ENCODE results near the gene OR2B6.

DNA sequence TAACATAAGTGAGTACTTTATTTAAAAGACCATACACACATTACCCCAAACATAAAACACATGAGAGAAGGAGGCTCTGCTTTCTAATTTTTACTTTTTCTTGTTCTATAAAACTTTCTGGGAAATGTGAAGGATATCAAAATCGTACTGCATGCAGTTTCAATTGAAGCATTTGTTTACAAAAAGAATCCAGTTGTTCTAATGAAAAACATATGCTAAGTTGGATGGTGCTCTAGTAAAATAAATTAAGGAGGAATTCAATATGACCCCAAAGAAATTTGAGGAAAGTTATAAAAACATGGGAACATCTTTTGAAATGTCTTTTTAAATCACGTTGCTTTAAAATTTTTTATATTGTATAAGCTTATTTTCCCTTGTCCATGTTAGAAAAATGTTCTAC, 37.6 kb downstream of the OR2B6 start:
- TF ChIP-seq, protein P1, sequence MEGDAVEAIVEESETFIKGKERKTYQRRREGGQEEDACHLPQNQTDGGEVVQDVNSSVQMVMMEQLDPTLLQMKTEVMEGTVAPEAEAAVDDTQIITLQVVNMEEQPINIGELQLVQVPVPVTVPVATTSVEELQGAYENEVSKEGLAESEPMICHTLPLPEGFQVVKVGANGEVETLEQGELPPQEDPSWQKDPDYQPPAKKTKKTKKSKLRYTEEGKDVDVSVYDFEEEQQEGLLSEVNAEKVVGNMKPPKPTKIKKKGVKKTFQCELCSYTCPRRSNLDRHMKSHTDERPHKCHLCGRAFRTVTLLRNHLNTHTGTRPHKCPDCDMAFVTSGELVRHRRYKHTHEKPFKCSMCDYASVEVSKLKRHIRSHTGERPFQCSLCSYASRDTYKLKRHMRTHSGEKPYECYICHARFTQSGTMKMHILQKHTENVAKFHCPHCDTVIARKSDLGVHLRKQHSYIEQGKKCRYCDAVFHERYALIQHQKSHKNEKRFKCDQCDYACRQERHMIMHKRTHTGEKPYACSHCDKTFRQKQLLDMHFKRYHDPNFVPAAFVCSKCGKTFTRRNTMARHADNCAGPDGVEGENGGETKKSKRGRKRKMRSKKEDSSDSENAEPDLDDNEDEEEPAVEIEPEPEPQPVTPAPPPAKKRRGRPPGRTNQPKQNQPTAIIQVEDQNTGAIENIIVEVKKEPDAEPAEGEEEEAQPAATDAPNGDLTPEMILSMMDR (IDR thresholded peaks at IDR 0.05): no peak
- no peak for TF ChIP-seq EP300 (IDR thresholded peaks at IDR 0.05)

Measured in stomach (tissue), 4 donors.